Cardiac fibroblast (primary cell): ENCODE results near the gene PLD3.
"Not testable (repeated sequence)": the region's sequence is repeated elsewhere in the genome, so short reads cannot be mapped to it uniquely, and the experiment has no call there.

Source experiments
- DNase-seq, 2 donors: peaks; one replicate each; pipeline versions ENCODE4 v3.0.0 to v3.0.0-alpha.2; 2010; ENCODE audit warnings: low read depth in 2 of 2
- H3K4me3 ChIP-seq, 2 donors: replicated peaks in 1 of 2; 1 replicate in 1 of 2; 2 replicates in 1 of 2; pipeline ENCODE4 v1.5.1; 2011; ENCODE audit warnings: low read depth in 2 of 2, low read length in 2 of 2, mild to moderate bottlenecking in 2 of 2, moderate library complexity in 1 of 2
- TF ChIP-seq, protein P1 (sequence below): IDR thresholded peaks from one replicate; pipeline ENCODE4 v1.5.1; 2011; ENCODE audit warnings: low read depth, mild to moderate bottlenecking, low read length, inconsistent platforms

The PLD3 gene

DNA sequence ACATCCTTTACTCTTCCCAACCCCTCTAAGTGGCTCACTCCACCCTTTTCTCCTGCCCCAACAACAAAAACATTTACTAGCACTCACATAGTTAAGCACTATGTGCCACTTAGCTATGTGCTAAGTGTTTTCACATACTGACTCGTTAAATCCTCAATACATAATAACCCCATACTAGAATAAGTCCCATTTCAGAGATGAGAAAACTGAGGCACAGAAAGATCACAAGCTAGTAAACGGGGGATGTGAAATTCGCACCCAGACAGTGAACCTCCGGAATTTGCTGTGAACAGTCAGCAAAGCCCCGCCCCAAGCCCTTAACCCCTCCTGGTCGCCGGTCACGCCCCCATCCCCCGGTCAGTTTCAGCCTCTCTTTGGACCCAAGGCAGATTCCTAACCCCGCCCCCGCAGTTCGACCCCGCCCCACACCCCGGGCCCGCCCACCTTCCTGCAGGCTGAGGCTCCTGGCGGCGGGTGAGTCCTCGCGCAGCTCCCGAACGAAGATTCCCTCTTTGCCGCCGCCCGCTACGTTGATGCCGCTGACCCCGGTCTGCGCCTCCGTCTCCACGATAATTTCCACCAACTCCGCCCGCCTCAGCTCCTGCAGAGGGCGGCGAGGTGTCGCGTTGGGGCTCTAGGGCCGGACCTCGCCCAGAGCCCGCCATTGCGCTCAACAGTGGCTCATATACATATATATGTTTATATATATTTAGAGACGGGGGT, 54.9 kb downstream of the PLD3 start:
- TF ChIP-seq, protein P1, sequence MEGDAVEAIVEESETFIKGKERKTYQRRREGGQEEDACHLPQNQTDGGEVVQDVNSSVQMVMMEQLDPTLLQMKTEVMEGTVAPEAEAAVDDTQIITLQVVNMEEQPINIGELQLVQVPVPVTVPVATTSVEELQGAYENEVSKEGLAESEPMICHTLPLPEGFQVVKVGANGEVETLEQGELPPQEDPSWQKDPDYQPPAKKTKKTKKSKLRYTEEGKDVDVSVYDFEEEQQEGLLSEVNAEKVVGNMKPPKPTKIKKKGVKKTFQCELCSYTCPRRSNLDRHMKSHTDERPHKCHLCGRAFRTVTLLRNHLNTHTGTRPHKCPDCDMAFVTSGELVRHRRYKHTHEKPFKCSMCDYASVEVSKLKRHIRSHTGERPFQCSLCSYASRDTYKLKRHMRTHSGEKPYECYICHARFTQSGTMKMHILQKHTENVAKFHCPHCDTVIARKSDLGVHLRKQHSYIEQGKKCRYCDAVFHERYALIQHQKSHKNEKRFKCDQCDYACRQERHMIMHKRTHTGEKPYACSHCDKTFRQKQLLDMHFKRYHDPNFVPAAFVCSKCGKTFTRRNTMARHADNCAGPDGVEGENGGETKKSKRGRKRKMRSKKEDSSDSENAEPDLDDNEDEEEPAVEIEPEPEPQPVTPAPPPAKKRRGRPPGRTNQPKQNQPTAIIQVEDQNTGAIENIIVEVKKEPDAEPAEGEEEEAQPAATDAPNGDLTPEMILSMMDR, result no peak
- DNase-seq, result peak; percentile 91 to 95
- peak overlapping the region; percentile 59 to 60 for H3K4me3 ChIP-seq

DNA sequence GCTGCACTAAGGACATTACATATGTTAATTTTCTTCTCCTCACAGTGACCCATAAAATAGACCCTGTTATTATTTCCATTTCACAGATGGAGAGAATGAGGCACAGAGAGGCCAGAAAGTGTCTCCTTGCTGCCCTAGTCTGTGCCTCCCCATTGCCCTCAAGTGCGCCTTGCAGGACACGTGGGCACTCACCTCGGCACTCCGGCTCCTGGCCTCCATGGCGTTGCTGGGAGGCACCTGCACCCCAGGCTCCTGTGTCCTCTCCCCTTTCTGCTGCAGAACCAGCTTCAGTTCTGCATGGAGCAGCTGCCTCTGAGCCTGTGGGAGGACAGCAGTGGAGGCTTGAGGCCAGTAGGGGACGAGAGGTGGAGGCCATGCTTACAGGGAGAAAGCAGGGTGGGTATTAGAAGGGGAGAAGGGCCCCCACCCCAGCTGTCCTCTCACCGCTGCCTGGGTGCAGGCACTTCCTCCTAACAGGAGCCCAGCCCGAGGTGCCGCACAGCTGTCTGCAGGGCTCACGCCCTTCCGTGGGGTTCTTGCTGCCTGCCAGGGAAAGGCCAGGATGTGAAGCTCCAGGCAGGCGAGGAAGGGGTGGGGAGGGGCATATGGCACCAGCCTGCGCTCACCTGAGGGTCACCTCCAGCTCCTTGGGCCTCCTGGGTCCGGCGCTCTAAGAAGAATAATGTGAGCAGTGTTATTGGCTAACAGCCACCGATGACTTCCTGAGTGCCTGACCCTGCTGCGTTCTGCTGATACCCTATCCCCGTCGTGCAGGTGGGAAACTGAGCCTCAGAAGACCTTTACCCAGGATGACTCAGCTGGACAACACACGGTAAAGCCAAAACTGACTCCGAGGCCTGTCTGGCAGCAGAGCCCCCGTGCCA, 59.5 kb downstream of the PLD3 start:
- no peak overlapping the region for H3K4me3 ChIP-seq
- DNase-seq, result no peak
- TF ChIP-seq, protein P1, result no peak

DNA sequence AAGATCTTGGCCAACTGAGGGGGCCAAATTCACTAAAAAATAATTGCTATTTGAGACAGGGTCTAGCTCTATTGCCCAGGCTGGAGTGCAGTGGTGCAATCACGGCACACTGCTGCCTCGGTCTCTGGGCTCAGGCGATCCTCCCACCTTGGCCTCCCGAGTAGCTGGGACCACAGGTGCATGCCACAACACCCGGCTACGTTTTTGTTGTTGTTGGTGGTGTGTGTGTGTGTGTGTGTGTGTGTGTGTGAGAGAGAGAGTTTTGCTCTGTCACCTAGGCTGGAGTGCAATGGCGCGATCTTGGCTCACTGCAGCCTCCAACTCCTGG, 60.1 kb downstream of the PLD3 start:
- H3K4me3 ChIP-seq, DNase-seq: not testable (repeated sequence)

DNA sequence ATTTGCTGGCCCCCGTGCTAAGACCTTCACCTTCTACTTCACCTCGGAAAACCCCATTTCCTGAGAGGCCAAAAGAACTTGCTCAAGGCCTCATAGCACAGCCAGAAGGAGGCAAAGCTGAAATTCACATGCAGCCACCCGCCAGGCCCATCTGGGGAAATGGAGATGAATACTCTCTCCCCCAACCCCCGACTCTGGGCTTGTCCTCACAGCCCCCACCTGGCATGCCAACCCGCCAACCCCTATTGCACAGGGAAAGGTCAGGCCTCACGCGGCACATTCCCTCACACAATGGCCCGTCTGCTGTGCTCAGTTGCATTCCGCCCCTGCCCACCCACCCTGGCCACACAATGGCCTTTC, 61.5 kb downstream of the PLD3 start:
- TF ChIP-seq, protein P1, result no peak
- no peak for DNase-seq
- no peak overlapping the region for H3K4me3 ChIP-seq

DNA sequence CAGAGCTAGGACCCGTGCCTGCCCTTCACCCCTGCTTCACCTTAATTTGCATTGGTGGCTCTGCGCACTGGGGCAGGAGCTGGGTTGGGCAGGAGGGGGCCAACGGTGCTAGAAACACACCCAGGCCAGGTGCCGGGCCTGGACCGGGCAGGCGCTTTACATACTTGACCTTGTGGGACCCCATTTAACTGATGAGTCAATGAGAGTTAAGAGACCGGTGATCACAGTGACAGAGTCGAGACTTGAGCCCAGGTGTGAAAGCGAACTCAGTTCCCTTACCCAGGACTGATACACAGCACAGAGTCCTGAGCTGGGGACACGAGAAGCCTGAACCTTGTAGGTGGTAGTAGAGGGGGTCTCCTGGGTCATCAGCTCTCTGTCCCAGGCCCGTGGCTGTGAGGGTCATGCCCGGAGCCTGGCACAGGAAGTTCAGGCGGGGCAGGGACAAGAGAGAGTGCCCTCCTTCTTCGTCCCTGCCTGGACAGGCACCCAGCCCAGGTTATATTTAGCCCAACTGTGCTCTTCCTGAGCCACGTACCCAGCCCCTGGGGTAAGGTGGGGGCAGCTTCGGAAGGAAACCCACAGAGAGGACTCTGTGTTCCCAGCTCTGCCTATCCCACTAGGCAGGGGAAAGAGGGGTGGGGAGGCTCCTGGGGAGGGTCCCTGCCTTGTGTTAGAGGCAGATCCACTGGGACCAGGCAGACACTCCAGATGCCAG, 62.8 kb downstream of the PLD3 start:
- no peak overlapping the region for H3K4me3 ChIP-seq
- no peak for DNase-seq
- TF ChIP-seq, protein P1, result no peak

DNA sequence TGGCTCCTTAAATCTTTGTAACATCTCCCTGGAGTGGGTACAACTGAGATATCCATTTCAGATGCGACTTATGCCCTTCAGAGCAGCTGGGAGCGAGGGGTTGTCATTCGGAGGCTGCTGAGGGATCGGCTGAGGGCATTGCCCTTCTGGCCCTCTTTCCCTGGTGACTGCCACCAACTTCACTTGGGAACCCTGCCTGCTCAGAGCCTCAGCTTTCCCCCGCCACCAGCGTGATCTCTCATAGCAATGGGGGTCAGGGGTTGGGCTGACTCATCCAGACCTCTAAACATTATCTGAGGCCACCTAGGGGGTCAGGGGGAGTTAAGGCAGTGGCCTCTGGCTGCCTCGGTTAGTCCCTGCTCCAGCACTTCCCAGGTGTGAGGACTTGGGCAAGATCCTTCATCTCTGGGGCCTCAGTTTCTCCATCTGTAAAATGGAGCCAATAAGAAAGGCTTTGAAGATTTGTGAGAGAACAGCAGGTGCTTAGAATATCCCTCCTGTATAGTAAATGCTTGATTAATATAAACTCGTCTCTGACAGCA, 63.5 kb downstream of the PLD3 start:
- no peak overlapping the region for H3K4me3 ChIP-seq
- TF ChIP-seq, protein P1, result no peak
- DNase-seq, result no peak

DNA sequence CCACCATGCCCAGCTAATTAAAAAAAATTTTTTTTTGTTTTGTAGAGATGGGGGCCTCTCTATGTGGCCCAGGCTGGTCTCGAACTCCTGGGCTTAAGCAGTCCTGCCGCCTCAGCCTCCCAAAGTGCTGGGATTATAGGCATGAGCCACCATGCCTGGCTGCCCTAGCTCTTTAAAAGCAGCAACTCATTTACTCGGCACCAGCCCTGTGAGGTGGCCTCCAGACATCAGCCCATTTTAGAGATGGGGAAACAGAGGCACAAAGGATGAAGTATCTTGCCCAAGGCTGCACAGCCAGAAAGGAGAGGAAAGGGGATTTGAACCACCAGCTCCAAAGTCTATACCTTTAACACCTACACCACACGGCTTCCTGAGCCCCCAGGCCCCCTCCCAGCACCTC, 64.4 kb downstream of the PLD3 start:
- no peak for DNase-seq
- H3K4me3 ChIP-seq, result no peak overlapping the region
- TF ChIP-seq, protein P1, result no peak
